DND-41 (cell line): ENCODE data around the gene AKT3.

ENCODE experiments used
- EZH2 ChIP-seq: IDR thresholded peaks from 3 replicates; pipeline ENCODE4 v1.6.1; 2012; ENCODE audit warnings: borderline replicate concordance, low read depth, mild to moderate bottlenecking, moderate library complexity, low read length, inconsistent platforms; ENCODE audit not compliant: severe bottlenecking
- TF ChIP-seq, protein P1 (sequence below): IDR thresholded peaks from 2 replicates; pipeline ENCODE4 v1.5.1; 2012; ENCODE audit warnings: borderline replicate concordance, low read length, moderate library complexity, mild to moderate bottlenecking; ENCODE audit not compliant: poor library complexity, severe bottlenecking; ENCODE audit errors: extremely low read depth

- TF ChIP-seq, protein P1, sequence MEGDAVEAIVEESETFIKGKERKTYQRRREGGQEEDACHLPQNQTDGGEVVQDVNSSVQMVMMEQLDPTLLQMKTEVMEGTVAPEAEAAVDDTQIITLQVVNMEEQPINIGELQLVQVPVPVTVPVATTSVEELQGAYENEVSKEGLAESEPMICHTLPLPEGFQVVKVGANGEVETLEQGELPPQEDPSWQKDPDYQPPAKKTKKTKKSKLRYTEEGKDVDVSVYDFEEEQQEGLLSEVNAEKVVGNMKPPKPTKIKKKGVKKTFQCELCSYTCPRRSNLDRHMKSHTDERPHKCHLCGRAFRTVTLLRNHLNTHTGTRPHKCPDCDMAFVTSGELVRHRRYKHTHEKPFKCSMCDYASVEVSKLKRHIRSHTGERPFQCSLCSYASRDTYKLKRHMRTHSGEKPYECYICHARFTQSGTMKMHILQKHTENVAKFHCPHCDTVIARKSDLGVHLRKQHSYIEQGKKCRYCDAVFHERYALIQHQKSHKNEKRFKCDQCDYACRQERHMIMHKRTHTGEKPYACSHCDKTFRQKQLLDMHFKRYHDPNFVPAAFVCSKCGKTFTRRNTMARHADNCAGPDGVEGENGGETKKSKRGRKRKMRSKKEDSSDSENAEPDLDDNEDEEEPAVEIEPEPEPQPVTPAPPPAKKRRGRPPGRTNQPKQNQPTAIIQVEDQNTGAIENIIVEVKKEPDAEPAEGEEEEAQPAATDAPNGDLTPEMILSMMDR: no peak
- TF ChIP-seq EZH2: no peak
These were observed 355.2 kb downstream of the AKT3 start for GRCh38 chr1:243494741-243495431.
